Stimulated activated CD8-positive, alpha-beta memory T cell treated with anti-CD3 and anti-CD28 coated beads, Interleukin-12 subunit alpha, Interleukin-12 subunit beta, amount 100 ng/mL, for 1 hour (primary cell): Measurements from ENCODE around the gene SDC1.
"Not testable (repeated sequence)": the region's sequence is repeated elsewhere in the genome, so short reads cannot be mapped to it uniquely, and the experiment has no call there.

ENCODE experiments used
- DNase-seq: peaks from one replicate; pipeline ENCODE4 v3.0.0-alpha.2; 2020; ENCODE audit warnings: low read depth

SDC1 gene, protein sequence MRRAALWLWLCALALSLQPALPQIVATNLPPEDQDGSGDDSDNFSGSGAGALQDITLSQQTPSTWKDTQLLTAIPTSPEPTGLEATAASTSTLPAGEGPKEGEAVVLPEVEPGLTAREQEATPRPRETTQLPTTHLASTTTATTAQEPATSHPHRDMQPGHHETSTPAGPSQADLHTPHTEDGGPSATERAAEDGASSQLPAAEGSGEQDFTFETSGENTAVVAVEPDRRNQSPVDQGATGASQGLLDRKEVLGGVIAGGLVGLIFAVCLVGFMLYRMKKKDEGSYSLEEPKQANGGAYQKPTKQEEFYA

DNA sequence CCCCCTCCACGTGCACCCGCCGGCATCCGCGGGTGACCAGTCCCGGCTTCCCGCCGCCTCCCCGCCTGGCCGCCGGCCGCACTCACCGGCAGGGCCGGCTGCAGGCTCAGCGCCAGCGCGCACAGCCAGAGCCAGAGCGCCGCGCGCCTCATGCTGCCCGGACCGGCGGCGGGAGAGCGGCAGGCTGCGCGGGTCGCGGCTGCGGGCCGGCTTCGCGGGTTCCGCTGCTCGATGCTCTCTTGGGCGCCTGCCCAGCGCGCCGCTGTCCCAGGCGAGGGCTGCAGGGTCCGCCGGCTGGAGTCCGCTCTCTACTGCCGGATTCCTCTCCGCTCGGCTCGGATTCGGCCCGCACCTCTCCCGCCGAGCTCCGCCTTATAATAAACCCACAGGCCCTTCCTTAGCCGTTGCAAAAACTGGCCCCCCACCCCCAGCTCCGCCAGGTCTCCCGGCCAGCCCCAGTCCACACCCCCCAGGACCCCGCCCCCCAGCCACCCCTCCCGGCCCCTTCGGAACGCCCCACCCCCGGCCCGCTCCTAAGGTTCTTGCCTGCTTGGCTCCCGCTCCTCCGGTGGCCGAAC is at the start of gene SDC1:
TSS of gene SDC1 (minus strand) at position 415 of the 578 bp plus-strand sequence. CDS start at position 152, 263 bp downstream.
- no peak for DNase-seq

DNA sequence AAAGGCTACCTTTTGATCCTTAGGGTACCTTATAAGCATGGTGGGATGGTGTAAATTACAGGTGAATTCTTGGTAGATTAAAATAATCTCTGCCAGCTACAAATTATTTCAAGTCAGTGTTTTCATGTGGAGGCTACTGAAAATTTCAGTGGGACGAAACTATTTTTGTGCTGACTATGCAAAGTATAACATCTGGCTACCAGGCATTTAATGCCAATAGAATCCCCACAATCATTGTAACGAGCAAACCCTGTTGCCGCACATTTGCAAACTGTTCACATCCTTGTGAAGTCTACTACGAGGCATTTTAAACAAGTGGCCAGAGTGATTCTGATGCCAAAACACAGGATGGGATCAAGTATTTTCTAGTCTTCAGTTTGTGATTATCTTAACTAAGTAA is 48.1 kb upstream of the SDC1 start:
- DNase-seq = no peak

DNA sequence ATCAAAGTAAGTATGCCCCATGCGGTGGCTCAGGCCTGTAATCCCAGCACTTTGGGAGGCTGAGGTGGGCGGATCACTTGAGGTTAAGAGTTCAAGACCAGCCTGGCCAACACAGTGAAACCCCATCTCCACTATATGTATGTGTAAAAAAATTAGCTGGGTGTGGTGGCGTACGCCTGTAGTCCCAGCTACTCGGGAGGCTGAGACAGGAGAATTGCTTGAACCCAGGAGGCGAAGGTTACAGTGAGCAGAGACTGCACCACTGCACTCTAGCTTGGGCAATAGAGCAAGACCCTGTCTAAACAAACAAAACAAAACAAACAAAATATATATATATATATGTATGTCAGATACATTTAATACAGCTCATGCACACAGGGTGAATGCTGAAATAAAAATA is 43.4 kb upstream of the SDC1 start:
- not testable (repeated sequence) for DNase-seq

DNA sequence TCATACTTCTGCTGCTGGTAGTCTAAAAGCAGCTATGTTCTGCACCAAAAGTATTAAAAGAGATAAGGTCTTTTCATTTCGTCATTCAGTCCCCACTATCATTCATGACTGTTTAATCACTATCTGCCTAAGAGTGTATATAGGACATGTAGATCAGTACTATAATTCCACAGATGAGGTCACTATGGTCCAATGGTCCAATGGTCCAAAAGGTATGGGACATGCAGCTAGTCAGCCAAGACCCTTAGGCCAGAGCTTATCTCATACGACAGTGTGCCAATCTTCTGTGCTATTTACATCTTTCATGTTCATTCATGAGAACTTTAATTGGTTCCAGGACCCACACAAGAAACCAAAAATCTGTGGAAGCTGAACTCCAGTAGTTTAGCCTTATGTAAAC is 42.6 kb upstream of the SDC1 start:
- DNase-seq = no peak

DNA sequence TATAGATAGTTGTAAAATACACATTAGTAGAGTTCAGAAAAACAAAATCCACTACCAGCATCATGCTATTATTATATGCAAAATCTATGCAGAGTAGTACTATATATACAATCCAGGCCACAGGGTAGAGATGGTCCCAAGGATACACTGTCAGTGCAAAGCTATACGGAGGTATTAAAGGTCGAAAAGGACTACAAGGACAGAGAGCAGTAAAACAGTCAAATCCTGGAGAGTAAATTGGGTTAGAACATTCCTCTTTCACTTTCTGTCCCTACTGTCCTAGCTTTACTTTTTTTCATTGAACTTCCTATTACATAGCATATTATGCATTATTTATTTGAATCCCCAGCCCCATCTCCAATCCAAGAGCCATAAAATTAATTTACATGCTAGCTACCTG is 39.7 kb upstream of the SDC1 start:
- no peak for DNase-seq

DNA sequence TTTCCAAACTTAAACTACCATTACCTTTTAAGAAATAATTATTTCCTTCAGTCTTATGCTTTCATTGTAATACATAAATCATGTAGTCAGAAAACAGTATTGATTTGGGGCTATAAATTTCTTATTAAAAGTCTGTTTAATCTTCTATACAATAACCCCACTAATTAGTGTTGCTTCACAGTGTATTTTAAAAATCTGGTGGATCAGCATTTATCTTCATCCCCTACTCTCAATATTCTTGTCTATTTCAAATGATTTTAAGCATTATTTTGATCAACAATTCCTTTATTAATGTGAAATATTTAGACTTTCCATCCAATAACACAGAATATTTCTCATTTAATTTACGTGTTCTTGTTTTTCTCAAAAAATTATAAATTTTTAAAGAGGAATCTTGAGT is 32.5 kb upstream of the SDC1 start:
- no peak for DNase-seq

DNA sequence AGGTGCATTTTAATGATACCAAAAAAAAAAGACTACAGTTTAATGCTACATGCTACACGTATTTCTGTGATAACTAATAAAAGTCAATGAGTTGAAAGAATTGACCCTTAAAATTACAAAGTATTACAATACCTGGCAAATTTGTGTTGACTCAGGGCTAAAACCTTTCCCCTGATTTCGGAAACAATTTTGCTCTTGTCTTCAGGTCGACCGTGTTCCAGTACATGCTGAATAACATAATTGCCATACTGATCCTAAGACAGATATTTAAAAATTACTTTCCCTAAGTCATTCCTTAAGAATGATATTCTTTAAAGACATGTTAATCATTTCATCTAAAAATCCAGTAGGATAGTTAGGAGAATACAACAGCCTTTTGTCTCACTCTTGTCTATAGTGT is 29.8 kb upstream of the SDC1 start:
- DNase-seq = no peak

DNA sequence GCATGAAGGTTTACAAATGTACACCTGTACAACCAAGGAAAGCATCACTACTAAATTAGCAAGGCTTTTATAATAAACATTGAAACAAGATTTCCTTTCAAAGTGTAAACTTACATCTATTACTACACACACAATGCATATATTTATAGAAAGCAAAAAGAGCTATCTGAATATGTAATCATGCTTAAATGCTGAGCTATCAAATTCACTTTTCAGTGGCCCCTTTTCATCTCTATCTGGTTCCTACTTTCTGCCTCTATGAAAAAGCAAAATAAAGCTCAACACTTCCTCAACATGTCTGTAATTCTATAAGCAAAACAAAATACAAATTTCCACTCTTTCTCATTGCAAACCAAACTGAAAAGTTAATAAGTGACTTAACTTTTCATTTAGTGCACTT is 25.5 kb upstream of the SDC1 start:
- no peak for DNase-seq

DNA sequence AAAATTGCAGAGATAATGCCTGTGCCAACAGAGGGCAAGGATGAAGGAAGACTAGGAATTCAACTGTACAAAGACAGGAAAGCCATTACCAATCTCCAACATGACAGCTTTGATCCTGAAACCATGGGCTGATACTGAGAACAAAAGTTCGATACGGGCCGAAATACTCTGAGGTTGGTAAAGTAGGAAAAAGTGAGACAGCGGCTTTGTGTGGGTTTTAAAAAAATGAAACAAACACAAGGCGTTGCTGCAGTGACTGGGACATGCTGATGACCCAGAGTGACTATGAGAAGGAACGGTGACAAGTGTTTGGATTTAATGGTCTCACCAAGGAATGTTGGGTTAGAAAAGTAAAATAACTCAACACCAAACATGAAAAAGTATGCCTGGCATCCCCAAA is 24.2 kb upstream of the SDC1 start:
- DNase-seq = no peak

DNA sequence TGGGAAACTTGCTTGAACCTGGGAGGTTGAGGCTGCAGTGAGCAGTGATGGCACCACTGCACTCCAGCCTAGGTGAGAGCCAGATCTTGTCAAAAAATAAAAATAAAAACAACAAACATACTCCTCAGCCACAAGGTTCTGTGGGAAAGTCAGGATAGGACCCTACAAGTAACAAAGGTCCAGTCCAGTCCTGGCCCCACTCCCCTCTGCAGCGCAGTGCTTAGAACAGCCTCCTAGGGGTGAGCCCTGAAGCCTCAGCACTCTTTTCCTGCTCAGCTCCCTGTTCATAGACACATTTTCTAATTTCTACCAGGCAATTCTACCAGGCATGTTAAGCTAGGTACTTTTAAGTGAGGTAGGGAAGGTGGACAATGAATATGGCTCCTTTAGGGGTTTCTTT is 22.2 kb upstream of the SDC1 start:
- DNase-seq = no peak

DNA sequence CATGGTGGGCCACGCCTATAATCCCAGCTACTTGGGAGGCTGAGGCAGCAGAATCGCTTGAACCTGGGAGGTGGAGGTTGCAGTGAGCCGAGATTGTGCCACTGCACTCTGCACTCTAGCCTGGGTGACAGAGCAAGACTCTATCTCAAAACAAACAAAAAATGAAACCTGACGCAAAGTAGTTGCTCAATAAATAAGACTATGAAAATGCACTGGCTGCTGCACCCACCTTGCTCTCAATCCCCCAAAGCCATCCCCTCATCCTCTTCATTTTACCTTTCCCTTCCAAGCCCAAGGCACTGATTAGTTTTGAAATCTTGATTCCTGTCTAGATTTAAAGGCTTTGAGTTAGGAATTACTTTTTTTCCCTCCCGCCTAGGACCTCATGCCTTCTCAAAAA is 18.7 kb upstream of the SDC1 start:
- not testable (repeated sequence) for DNase-seq

DNA sequence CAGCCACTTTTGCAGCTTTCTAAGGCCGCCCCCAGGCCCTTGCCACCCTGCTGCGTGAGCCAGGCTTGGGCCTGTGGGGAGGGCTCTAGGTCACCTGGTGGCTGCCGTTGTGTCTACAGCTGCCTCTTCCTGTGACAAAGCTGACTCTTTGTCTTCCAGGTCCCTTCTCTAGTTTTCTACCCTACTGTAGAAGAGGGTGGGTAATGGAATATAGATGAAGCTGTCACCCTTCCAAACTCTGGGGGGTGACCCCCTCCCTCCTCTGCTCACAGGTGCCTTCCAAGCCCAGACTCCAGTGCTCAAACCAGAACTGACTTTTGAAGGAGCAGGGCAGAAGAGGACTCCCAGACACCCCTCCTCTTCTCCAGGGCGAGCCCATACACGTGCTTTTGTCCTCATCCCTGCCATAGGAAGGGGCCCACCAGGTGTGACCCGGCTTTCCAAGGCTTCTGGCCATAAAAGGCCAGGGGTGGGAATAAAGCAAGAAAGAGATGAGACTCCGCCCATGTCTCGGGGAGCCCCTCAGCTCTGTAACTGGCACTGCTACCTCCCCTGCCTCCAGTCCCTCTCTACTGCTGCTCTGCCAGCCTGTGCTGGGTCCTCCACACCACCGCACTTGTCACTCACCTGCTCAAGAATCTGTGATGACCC is 17.9 kb upstream of the SDC1 start:
- no peak for DNase-seq

DNA sequence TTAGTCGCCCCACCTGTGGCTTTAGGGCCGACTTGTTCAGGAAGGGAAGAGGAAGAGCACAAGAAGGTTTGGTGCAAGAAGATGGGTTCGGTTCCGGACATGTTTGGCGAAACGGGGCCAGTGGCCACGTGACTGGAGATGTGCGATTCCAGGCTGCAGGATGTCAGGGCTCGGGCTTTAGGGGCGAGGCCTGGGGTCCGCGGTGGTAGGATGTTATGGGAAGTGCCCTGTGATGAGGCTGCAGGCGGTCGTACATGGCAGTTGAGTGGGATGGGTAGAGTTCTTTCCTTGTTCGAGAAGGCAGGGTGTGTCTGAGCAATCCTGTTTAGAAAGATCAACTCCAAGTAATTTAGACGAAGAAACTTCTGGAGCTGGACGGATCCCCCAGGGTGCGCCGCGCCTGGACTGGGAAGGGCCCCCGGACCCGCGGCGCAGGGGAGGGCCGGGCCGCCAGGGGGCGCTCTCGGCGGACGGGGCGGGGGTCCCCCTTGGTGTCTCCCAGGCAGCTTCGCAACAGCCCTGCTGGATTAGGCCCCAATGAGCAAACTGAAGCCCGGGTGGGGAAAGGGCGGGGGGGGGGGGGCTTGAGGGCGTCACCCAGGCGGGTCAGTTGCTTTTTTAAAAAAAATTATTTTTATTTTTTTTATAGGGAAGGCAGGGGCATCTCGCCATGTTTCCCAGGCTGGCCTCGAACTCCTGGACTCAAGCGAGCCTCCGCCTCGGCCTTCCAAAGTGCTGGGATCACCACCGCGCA is 17.2 kb upstream of the SDC1 start:
- DNase-seq = no peak

DNA sequence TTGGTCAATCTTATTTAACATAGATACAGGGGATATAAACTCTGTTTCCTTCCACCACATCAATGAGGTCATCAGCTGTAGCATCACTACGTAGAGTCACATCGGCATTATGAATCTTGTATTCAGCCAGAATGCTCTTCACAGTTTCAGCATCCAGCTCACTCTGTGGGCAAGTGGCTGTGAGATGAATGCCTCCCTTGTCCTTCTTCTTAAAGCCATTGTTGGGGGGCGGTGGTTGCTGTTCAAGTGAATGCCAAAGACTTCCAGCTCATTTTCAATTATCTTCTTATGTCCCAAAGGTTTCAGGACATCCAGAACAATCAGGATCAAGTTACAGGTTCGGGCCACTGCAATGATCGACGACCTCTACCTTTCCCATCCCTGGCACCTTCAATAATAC is 15.4 kb upstream of the SDC1 start:
- DNase-seq = not testable (repeated sequence)

DNA sequence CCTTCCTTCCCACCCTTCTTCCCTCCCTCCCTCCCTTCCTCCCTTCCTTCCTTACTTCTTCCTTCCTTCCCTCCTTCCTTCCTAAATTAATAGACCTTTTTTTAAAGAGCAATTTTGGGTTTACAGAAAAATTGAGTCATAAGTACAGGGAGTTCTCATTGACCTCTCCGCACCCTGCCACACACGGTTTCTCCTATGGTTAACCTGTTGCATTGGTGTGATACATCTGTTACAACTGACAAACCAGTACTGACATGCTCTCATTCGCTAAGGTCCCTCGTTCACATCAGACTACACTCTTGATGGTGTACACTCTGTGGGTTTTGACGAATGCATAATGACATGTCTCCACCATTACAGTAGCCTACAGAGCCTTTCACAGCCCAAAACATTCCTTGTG is 11.6 kb upstream of the SDC1 start:
- no peak for DNase-seq

DNA sequence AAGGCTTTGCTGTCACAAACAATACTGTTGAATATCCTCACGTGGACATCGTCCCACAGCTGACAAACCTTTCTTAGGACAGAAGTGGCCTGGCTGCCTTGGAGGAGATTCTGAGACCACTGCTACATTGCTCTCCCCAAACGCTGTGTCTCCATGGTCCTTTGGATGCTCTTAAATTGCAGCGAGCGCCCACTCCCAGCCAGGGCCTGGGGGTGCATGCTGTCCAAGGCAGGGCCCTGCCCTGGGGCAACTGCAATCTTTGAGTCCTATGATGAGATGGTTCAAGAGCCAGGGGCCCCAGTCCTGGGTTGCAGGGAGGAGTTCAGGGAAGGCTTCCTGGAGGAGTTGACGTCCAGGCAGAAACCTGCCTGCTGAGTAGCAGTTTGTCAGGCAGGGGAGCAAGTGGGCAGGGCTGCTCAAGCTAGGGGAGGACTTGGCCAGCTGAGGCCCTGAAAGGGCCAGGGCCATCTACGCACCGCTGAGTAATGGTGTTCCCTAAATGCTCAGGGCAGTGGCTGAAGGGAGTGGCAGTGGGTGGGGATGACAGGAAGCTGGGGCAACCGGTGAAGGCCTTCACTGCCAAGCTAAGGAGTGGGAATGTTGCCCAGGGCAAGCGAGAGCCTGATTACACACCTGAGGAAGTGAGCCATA is 10.8 kb upstream of the SDC1 start:
- DNase-seq = no peak

DNA sequence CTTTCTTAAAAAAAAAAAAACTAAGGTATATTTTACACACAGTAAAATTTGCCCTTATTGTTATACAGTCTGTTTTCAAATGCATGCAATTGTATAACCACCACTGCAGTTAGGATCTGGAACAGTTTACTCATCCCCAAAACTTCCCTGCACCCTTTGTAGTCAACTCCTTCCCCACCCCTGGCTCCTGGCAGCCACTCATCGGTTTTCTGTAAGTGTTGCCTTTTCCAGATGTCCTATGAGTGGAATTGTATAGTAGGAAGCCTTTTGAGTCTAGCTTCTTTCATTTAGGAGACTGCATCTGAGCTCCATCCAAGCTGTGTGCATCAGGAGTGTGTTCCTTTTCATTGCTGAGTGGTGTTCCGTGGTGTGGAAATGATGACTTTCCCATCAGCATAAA is 9.7 kb upstream of the SDC1 start:
- not testable (repeated sequence) for DNase-seq

DNA sequence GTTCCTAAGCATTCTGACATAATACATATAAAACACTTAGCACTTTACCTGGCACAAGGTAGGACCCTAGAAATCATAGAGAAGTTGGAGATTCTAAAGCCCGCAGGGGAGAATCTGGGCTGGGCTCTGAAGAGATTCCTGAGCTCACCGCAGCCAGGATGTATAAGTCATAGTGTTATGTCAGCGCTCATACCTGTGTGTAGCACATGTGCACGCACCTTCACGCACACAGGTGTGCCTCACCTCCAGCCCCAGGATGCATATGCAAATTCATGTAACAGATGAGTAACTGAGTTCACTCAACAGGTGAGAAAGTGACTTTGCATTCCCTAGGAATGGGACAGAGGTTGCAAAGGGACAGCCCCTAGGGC is 7.9 kb upstream of the SDC1 start:
- DNase-seq = no peak

DNA sequence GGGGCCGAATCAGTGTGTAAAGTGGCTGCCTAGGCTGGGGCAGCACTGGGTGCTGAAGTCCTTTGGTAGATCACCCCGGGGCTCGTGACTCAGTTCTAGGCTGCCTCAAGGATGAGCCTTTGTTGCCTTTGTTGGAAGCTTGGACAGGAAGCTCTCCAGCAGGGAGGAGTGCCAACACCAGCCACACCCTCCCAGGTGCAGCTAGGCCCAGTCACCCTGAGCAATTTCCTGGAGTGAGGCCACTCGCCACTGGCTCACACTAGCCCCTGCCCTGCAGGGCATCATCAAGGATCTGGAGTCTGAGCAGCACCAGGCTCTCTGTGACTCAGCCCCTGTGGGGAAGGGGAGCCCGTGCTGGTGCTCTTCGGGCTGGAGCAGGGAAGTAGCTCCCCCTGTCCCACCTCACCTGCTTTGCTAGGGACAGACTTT is 6.7 kb upstream of the SDC1 start:
- no peak for DNase-seq

DNA sequence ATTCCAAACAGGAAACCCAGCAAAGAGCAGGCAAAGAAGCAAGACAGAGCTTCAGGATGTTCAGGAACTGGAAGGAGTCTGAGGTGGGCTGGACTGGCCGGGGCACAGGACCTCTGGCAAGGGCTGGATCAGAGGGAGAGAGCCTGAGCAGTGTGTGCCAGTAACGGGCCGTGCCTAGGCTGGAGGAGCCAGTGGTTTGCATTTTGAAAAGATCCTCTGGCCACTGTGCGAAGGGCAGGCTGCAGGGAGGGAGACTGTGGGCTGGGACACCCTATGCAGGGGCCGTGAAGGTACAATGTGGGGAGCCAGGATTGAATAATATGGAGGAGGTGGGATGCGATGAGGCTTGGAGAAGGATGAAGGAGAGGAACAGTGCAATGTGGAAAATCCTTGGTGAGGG is 6.2 kb upstream of the SDC1 start:
- DNase-seq = no peak

DNA sequence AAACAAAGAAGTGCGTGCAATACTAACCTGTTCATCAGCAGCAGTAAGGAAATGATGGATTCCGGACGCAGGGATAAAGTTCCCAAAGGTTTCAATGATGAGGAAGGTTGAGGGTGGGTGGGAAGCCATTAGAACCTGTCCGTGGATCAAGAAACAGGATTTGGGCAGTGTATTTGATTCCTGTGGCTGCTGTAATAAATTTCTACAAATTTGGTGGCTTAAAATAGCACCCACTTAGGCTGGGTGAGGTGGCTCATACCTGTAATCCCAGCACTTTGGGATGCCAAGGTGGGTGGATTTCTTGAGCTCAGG is 5.1 kb upstream of the SDC1 start:
- DNase-seq = no peak

DNA sequence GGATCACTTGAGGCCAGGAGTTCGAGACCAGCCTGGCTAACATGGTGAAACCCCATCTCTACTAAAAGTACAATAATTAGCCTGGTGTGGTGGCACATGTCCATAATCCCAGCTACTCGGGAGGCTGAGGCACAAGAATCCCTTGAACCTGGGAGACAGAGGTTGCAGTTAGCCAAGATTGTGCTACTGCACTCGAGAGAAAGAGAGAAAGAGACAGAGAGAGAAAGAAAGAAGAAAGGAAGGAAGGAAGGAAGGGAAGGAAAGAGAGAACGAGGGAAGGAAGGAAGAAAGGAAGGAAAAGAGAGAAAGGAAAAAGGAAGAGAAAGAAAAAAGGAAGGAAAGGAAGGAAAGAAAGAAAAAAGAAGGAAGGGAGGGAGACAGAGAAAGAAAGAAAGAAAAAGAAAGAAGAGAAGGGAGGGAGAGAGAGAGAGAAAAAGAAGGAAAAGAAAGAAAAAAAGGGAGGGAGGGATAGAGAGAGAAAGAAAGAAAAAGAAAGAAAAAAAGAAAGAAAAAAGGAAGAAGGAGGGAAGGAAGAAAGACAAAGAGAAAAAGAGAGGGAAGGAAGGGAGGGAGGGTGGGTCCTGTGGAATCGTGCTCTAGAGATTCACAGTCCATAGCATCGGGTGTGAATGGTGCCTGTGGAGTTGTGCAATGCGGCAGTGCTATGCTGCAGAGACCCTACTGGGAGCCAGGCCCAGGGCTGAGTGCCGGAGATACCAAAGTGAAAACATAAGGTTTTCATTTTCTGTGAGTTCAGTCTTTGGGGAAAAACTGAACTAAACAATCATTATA is 4.6 kb upstream of the SDC1 start:
- DNase-seq = no peak
